GM19043 (cell line): ENCODE data around the gene PTH2R.
"Not testable (repeated sequence)": the region's sequence is repeated elsewhere in the genome, so short reads cannot be mapped to it uniquely, and the experiment has no call there.

Experiments
- ATAC-seq: cut with Tn5 transposase; IDR thresholded peaks from one replicate; pipeline ENCODE4 v1.9.1; 2021; ENCODE audit warnings: low read depth; ENCODE audit not compliant: unreplicated experiment

PTH2R gene

DNA sequence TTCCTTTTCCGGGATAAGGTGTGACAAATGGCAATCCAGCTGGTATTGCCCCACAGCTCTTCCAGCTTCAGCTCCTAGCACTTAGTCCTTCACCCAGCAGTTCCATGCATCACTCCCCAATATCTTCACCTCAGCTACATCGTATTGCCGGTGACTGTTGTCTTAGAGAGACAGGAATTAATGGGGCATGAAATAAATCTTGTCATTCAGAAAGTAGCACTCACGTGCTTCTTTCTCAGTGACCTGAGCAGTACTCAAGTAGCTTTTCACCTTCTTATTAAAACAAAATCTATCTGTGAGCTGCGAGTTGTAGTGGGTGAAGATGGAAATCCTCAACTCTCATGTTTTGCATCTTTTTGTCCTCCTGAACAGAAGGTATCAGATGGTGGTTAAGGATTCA, 72.8 kb downstream of the PTH2R start:
- no peak for ATAC-seq

DNA sequence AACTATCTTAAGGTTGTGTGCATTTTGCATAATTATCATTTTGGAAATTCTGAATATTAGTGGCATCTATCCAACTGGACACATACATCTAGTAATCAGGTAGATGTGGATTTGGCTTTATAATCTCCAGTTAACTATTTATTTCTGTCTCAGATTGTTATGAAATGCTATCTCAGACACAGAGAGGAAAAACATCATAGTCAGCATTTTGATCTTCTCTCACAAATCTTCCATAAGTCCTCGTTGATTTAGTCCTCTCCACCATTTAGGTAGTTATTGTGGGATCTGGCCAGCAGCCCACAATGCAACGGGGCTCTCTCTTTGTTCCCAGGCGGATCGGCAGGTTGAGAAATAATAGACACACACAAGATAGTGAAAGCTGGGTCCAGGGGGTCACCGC, 75.4 kb downstream of the PTH2R start:
- not testable (repeated sequence) for ATAC-seq

DNA sequence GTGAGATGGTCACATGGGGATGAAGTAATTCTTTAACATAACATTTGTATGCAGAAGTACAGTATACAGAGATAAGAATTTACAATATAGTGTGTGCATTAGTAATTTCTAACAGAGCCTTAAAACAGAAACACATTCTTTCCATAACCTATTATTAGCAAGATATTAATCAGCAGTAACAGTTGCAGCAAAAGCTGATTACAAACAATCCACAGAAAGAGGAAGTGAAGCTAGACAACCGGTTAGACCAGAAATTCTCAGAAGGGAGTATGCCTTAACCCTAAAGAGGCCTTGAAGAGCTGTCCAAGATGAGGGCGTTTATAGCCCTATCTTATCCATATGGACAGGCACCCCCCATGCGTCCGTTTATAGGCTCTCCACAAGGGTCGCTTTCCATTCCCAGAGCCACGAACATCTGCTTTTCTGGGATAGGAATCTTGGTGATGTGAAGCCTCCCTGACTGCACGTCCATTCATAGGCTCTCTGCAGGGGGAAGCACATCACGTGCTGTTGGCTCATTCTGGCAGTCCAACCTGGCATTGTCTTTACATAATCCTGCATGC, 75.9 kb downstream of the PTH2R start:
- not testable (repeated sequence) for ATAC-seq

DNA sequence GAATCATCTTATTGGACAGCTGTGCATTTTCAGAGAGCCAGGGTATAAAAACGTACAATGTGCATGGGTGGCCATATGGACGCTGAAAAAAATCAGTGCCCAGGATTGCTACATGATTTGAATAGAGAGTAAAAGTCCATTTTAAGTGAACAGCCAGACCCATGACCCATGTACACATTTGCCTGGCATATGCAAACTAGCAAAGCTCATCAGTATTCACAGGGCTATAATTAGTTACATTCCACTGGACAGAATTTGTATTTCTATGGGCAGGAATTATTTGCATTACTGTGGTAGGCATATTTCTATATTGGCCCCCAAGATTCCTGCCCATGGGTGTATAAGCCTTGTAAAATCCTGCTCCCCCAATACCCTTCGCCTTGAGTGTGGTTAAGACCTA, 78.8 kb downstream of the PTH2R start:
- no peak for ATAC-seq

DNA sequence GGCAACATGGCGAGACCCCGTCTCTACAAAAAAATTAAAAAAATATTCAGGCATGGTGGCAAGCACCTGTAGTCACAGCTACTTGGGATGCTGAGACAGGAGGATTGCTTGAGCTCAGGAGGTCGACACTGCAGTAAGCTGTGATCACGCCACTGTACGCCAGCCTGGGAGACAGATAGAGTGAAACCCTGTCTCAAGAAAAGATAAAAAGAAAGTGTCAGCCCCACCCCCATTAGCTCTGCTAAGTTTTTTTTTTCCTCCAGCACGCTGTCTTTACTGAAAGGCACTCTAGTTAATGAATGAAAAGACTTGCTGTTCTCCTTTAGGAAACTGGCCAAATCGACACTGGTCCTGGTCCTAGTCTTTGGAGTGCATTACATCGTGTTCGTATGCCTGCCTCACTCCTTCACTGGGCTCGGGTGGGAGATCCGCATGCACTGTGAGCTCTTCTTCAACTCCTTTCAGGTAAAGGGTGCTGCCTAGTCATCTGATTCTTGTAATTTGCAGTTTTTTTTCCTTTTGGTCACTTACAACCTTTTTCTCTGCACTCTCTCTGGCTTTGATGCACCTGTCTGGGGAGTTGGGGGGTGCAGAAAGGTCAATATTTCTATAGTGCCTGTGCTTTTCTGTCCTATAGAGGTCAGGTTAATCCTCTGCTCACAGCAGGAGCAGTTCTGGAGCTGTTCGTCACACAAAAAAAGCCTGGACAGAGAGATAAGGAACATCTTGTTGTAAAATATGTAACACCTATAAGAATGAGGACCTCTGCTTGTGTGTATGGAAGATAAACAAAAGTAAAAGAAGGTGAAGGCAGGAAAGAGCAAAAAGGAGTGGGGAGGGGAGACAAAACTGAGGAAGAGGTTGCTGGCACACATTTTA, 82.3 kb downstream of the PTH2R start:
- ATAC-seq: no peak

DNA sequence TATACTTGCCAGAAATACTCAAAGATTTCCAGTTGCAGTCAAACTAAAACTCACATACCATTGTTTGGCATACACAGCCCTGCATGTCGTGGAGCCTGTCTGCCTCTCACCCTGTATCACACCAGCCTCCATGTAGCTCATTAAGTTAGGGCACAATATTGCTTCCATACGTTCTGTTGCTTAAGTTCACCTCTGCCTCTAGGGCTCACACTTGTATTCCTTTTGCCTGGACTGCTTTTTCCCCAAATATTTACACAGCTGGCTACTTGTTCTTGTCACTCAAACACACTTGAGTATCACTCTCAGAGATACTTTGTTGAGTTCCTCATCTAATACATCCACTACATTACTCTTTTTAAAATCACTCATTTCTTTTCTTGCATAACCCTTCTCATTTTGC, 83.1 kb downstream of the PTH2R start:
- no peak for ATAC-seq

DNA sequence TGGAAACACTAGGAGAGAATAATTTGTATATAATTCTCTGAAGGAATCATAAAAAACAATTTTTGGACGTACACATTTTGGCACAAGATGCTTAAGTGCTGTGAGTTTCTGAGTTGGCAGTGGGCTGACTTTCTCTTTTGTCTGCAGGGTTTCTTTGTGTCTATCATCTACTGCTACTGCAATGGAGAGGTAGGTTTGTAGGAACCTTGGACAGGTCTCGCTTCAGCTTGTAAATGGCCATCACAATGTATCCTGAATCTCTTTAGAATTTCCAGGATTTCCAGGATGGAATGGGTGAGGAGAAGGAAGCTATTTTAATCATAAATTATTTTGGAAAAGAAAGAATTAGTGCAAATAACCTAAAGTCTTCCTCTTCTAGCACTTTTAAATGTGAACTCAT, 83.9 kb downstream of the PTH2R start:
- ATAC-seq: no peak

DNA sequence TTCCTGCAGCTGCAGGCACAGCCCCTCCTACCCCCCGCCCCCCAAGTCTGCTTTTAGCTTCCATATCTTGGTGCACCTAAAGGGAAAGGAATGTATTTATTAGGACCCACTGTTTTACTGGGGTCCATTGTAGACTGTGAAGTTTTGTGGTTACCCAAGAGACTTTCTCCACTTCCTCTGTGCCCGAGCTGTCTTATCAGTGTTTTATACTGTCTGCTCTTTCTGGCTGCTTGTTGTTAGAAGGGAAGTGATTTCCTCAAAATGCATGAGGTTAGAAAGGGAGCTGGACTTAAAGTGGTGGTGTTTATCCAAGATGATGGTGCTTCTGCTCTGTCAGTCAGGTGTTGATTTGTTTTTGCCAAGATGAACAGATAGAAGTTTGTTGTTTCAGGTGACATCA, 85.0 kb downstream of the PTH2R start:
- no peak for ATAC-seq

DNA sequence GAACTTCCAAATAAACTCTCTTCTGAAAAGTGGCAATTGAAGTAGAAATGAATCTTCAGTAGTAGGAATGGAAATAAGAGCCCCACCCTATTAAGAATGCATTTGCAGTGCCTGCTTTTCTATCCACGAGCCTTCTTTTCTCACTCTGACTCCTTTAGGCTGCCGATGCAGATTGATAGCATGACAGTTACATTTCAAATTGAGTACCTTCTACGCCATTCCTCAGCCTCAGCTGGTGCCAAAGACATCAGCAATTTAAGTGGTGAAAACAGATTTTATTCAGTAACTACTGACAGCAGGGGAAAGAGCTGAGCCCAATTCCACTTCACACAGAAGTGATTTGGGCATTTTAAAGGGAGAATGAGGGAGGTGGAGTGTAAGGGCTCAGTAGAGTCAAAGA, 85.5 kb downstream of the PTH2R start:
- no peak for ATAC-seq

DNA sequence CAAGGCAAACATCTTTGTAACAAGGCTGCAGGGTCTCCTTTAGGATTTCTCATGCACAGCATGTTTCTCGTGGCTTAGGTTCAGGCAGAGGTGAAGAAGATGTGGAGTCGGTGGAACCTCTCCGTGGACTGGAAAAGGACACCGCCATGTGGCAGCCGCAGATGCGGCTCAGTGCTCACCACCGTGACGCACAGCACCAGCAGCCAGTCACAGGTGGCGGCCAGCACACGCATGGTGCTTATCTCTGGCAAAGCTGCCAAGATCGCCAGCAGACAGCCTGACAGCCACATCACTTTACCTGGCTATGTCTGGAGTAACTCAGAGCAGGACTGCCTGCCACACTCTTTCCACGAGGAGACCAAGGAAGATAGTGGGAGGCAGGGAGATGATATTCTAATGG, 86.6 kb downstream of the PTH2R start:
- no peak for ATAC-seq

DNA sequence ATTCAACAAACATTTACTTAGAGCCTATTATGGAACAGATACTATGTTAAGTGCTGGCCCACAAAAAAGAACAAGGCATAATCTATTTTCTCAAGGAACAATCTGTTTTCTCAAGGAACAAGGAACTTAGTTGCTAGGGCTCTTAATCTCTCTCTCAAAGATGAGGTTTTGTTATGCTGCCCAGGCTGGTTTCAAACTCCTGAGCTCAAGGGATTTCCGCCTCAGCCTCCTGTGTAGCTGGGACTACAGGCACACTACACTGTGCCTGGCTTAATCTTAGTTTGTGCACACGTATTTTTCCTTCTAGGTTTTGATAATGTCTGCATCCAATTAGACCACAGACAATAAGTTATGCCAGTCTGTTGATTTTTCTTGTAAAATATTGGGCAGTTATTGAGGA, 89.5 kb downstream of the PTH2R start:
- ATAC-seq: no peak

DNA sequence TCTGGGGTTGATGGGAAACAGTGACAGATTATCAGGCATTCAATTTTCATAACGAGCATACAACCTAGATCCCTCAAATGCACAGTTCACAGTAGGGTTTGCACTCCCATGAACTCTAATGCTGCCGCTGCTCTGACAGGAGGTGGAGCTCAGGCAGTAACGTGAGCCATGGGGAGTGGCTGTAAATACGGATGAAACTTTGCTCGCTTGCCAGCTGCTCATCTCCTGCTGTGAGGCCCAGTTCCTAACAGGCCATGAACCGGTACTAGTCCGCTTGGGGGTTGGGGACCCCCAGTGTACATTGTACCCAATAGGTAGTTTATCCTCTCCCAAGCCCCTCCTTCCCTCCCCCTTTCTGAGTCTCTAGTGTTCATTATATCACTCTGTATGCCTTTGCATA, 94.6 kb downstream of the PTH2R start:
- ATAC-seq: no peak

DNA sequence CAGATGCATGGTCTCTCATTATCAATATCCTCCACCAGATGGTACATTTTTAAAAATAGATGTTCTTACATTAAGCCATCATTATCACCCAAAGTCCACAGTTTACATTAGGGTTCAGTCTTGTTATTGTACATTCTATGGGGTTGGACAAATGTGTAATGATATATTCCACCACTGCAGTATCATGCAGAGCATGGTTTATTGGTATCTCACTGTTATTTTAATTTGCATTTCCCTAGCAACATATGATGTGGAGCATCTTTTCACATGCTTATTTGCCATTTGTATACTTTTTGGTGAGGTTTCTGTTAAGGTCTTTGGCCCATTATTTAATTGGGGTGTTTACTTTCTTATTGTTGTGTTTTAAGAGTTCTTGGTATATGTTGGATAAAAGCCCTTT, 95.7 kb downstream of the PTH2R start:
- ATAC-seq: no peak

DNA sequence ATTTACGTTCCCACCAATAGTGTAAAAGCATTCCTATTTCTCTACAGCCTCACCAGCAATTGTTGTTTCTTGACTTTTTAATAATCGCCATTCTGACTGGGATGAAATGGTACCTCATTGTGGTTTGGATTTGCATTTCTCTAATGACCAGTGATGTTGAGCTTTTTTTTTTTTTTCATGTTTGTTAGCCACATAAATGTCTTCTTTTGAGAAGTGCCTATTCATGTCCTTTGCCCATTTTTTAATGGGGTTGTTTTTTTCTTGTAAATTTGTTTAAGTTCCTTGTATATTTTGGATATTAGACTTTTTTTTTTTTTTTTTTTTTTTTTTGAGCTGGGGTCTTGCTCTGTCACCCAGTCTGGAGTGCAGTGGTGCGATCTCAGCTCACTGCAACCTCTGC, 98.8 kb downstream of the PTH2R start:
- ATAC-seq: not testable (repeated sequence)

DNA sequence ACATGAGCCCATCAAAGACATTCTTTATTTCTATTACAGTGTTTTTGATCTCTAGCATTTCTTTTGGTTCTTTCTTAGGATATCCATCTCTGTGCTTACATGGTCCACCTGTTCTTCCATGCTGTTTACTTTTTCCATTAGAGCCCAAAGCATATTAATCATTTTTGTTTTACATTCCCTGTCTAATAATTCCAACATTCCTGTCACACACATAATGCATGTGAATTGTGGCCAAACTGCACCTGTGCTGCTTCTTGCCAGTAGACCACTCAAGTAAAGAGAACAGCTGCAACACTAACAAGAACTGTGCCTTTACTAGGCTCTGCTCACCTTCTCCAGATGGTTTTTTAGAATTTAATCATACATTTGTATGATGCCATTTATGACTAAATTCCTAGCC, 103.0 kb downstream of the PTH2R start:
- ATAC-seq: no peak

DNA sequence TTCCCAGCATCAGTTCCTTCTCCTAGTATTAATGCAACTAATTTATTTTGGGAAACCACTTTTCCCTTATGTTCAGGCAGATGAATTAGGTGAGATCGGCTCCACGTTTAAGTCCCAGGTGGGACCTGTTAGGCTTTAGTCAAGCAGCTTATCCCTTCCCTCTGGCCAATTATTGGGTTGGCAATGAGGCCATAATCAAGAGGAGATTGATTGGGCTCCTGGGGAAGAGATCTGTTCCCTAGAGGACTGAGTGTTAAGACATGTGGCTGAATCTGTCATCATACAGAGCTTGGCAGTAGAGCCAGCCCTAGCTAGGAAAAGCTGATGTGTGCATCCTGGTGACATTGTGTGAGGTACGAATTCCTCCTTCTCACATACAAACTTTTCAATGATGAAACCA, 104.4 kb downstream of the PTH2R start:
- no peak for ATAC-seq

DNA sequence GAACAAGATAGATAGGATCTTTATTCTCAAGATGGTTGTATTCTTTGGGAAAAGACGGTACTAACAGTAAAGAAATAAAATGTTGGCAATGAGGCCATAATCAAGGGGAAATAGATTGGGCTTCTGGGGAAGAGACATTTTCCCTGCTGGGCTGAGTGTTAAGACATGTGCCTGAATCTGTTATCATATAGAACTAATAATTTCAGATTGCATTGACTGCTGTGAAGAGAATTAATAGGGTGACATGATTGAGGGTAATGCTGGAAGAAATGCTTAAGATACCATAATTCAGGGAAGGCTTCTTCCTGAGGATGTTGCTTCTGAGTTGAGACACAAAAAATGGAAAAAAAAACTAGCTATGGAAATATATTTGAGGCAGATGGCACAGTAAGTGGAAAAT, 105.0 kb downstream of the PTH2R start:
- no peak for ATAC-seq

DNA sequence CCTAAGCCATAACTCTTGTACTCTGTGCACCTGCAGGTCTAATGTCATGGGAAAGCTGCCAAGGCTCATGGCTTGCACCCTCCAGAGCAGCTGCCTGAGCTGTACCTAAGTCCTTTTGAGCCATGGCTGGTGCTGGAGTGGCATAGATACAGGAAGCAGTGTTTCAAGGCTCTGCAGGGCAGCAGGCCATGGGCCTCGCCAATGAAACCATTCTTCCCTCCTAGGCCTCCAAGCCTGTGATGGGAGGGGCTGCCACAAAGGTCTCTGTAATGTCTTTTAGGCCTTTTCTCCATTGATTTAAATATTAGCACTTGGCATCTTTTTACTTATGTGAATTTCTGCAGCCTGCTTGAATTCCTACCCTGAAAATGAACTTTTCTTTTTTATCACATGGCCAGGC, 108.5 kb downstream of the PTH2R start:
- no peak for ATAC-seq

DNA sequence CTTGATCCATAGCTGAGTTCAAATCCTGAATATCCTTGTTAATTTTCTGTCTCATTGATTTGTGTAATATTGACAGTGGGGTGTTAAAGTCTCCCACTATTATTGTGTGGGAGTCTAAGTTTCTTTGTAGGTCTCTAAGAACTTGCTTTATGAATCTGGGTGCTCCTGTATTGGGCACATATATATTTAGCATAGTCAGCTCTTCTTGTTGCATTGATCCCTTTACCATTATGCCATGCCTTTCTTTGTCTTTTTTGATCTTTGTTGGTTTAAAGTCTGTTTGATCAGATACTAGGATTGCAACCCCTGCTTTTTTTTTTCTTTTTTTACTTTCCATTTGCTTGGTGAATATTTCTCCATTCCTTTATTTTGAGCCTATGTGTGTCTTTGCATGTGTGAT, 116.5 kb downstream of the PTH2R start:
- not testable (repeated sequence) for ATAC-seq

DNA sequence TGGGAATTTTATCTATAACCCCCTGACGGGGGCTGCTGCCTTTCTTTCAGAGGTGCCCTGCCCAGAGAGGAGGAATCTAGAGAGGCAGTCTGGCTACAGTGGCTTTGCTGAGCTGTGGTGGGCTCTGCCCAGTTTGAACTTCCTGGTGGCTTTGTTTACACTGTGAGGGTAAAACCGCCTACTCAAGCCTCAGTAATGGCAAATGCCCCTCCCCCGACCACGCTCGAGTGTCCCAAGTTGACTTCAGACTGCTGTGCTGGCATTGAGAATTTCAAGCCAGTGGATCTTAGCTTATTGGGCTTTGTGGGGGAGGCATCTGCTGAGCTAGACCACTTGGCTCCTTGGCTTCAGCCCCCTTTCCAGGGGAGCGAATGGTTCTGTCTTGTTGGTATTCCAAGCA, 118.6 kb downstream of the PTH2R start:
- ATAC-seq: not testable (repeated sequence)

DNA sequence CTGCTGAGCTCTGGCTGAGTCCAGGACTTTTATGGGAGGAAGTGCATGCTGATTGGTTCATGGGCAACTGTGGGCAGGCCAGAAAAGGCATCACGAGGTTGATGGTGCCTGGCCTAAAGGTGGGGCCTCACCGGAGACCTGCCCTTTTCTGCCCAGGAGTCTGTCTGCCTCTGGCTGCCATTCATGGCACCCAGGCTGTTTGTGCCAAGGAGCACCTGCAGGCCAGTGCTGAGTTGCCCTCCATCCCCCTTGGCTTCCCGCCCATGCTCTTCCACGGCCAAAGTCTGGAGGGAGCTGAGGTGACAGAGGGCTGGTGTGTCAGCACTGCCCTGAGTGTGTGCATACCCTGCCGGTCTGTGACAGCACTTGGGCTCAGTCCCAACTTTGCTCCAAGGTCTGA, 123.2 kb downstream of the PTH2R start:
- no peak for ATAC-seq

DNA sequence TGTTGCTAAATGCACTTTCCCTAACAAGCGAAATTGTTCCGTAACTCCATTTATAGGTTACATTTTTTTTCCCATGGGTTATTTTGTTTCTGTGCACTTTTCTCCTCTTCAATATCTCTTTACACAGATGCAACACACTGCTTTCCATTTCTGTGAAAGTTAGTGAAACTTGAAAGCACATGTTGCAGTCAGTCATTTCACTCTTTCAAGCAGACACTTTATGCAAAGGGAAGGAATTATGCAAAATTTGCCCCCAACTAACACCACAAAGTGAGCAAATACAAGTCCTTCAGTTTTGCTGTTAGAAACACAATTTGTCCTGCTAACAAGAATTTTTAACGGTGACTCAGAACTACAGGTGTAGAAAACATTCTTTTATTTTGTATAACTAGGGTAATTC, 124.8 kb downstream of the PTH2R start:
- no peak for ATAC-seq
